Loucy (cell line): ENCODE data around the gene SUN2.

Experiments
- H2AFZ ChIP-seq: fragments of 200-600 bp; sonication (generic); 2 replicates; pipeline ENCODE4 v1.6.0; 2016; ENCODE audit warnings: antibody characterized with exemption, mild to moderate bottlenecking, low read length, moderate library complexity
- H3F3A ChIP-seq: fragments of 200-600 bp; 2 replicates; pipeline ENCODE4 v1.6.0; 2016; ENCODE audit warnings: antibody characterized with exemption, low read depth, mild to moderate bottlenecking
- H3K27me3 ChIP-seq: fragments of 200-600 bp; sonication (generic); 2 replicates; pipeline ENCODE4 v1.6.1; 2014; ENCODE audit warnings: low read length, mild to moderate bottlenecking; ENCODE audit not compliant: insufficient read depth, poor library complexity, severe bottlenecking
- H3K36me3 ChIP-seq: fragments of 200-600 bp; sonication (generic); 2 replicates; pipeline ENCODE4 v1.6.1; 2016; ENCODE audit warnings: low read length; ENCODE audit not compliant: insufficient read depth
- H3K4me1 ChIP-seq: fragments of 200-600 bp; sonication (generic); 2 replicates; pipeline ENCODE4 v1.5.1; 2014; ENCODE audit warnings: low read length, mild to moderate bottlenecking; ENCODE audit not compliant: insufficient read depth, poor library complexity, severe bottlenecking
- H3K4me2 ChIP-seq: fragments of 200-600 bp; sonication (generic); 2 replicates; pipeline ENCODE4 v1.6.0; 2014; ENCODE audit warnings: antibody characterized with exemption, low read length, low read depth, mild to moderate bottlenecking; ENCODE audit not compliant: poor library complexity, severe bottlenecking
- H3K4me3 ChIP-seq: fragments of 200-600 bp; sonication (generic); 2 replicates; pipeline ENCODE4 v1.5.1; 2014; ENCODE audit warnings: low read length, mild to moderate bottlenecking, mixed read lengths; ENCODE audit not compliant: poor library complexity, severe bottlenecking
- H3K79me2 ChIP-seq: fragments of 200-600 bp; sonication (generic); 2 replicates; pipeline ENCODE4 v1.6.1; 2014; ENCODE audit warnings: low read length; ENCODE audit not compliant: insufficient read depth
- H3K9ac ChIP-seq: fragments of 200-600 bp; sonication (generic); 2 replicates; pipeline ENCODE4 v1.6.0; 2014; ENCODE audit warnings: mild to moderate bottlenecking, low read depth, low read length, moderate library complexity; ENCODE audit not compliant: poor library complexity, severe bottlenecking
- H3K9me2 ChIP-seq: fragments of 200-600 bp; sonication (generic); replicated peaks from 2 replicates; pipeline ENCODE4 v1.6.1; 2016; ENCODE audit warnings: low read depth, low read length, mixed read lengths
- H3K9me3 ChIP-seq: fragments of 200-600 bp; sonication (generic); 2 replicates; pipeline ENCODE4 v1.6.1; 2014; ENCODE audit warnings: mild to moderate bottlenecking, antibody characterized with exemption, low read length, low read depth; ENCODE audit not compliant: insufficient read depth
- H4K20me1 ChIP-seq: fragments of 200-600 bp; sonication (generic); 2 replicates; pipeline ENCODE4 v1.6.0; 2014; ENCODE audit warnings: antibody characterized with exemption, low read length, mild to moderate bottlenecking; ENCODE audit not compliant: insufficient read depth, poor library complexity, severe bottlenecking
- EZH2phosphoT487 ChIP-seq: fragments of 200-600 bp; IDR thresholded peaks from 2 replicates; pipeline ENCODE4 v1.6.1; 2018; ENCODE audit warnings: antibody characterized with exemption, mild to moderate bottlenecking, moderate library complexity, borderline replicate concordance
- TF ChIP-seq, protein P1 (sequence below): fragments of 200-600 bp; sonication (generic); conservative IDR thresholded peaks from 2 replicates; pipeline ENCODE4 v1.5.1; 2014; ENCODE audit warnings: mild to moderate bottlenecking, antibody characterized with exemption, low read length

SUN2 gene

DNA sequence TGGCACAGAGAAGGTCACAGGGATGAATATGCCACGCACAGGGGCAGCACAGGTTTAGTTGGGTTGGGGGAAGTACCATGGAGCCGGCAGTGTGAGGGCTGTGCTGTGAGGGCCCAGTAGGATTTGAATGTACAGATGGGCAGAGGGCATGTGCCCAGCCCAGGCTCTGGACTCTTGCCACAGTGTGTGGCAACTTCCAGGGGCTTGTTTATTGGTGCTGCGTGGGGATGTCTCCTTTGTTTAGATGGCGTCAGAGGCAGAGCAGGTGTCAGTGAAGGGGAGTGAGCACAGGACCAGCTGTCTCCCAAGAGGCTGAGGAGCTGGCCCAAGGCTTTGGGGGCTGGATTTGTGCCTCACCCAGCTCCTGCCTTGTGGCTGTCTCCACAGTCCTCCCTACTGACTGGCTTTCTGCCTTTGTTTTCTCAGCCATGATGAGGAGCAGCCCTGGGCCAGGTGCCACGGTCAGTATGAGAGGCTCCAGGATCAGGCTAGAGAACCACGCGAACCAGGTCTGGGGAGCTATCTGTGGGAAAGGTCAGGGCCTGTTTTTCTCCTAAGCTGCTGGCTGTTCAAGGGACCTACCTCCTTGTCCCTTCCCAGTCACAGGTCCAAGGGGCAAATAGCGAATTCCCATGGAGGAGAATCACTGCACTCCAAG lies 21.9 kb downstream of the SUN2 start:
- no peak overlapping the region for H3K9ac ChIP-seq
- no peaks in the 10 kb centered on the region for H3K9me2 ChIP-seq
- H3F3A ChIP-seq = no peaks in the 10 kb centered on the region
- peaks cover 82% of the 10 kb centered on the region; the same call in 1 of the 2 replicates for H3K36me3 ChIP-seq
- H3K9me3 ChIP-seq = no peaks in the 10 kb centered on the region
- no peak overlapping the region for H3K4me3 ChIP-seq
- no peak for TF ChIP-seq EZH2phosphoT487
- TF ChIP-seq, protein P1, sequence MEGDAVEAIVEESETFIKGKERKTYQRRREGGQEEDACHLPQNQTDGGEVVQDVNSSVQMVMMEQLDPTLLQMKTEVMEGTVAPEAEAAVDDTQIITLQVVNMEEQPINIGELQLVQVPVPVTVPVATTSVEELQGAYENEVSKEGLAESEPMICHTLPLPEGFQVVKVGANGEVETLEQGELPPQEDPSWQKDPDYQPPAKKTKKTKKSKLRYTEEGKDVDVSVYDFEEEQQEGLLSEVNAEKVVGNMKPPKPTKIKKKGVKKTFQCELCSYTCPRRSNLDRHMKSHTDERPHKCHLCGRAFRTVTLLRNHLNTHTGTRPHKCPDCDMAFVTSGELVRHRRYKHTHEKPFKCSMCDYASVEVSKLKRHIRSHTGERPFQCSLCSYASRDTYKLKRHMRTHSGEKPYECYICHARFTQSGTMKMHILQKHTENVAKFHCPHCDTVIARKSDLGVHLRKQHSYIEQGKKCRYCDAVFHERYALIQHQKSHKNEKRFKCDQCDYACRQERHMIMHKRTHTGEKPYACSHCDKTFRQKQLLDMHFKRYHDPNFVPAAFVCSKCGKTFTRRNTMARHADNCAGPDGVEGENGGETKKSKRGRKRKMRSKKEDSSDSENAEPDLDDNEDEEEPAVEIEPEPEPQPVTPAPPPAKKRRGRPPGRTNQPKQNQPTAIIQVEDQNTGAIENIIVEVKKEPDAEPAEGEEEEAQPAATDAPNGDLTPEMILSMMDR = no peak
- no peaks in the 10 kb centered on the region for H3K4me1 ChIP-seq
- no peak overlapping the region for H3K4me2 ChIP-seq
- H2AFZ ChIP-seq = no peak overlapping the region
- peaks cover 3% of the 10 kb centered on the region for H4K20me1 ChIP-seq
- H3K79me2 ChIP-seq = no peaks in the 10 kb centered on the region
- H3K27me3 ChIP-seq = no peaks in the 10 kb centered on the region

GRCh38 chr22:38733329-38733723 lies 22.5 kb downstream of the SUN2 start:
- H3K4me2 ChIP-seq = no peak overlapping the region
- H3K9ac ChIP-seq = no peak overlapping the region
- H3K79me2 ChIP-seq = no peaks in the 10 kb centered on the region
- no peak for TF ChIP-seq EZH2phosphoT487
- TF ChIP-seq, protein P1 = peak; percentile 90
- no peaks in the 10 kb centered on the region for H3K27me3 ChIP-seq
- H3K36me3 ChIP-seq = peaks cover 82% of the 10 kb centered on the region; the same call in 1 of the 2 replicates
- H3K9me3 ChIP-seq = no peaks in the 10 kb centered on the region
- no peak overlapping the region for H2AFZ ChIP-seq
- H3K4me3 ChIP-seq = no peak overlapping the region
- no peaks in the 10 kb centered on the region for H3F3A ChIP-seq
- H3K9me2 ChIP-seq = no peaks in the 10 kb centered on the region
- H3K4me1 ChIP-seq = no peaks in the 10 kb centered on the region
- H4K20me1 ChIP-seq = peaks cover 3% of the 10 kb centered on the region

DNA sequence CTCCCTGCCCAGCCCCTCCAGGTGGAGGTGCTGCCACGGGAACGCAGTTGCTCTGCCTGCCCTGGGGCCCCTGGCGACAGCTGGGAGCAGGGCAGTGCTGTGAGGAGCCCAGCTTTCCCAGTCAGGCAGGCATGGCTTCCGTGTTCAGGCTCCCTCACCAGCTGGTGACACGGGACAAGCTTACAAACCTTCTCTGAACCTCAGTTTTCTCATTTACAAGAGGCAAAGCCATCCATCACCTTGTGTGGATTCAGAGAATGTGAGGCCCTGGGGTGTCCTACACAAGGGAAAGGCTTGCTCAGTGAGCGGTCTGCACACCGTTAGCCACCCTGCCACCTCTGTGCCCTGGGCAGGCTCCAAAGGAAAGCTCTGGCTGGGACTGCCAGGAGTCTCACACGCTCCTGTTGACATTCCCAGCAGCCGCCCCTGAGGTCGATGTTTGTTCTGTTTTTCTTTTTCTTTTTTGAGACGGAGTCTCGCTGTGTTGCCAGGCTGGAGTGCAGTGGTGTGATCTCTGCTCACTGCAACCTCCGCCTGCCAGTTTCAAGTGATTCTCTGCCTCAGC lies 23.5 kb downstream of the SUN2 start:
- Histone ChIP-seq H3K4me1 (no peaks in the 10 kb centered on the region), H3K4me3 (no peak overlapping the region), H3K4me2 (no peak overlapping the region), H3K9ac (no peak overlapping the region), H4K20me1 (peaks cover 3% of the 10 kb centered on the region), H3F3A (no peaks in the 10 kb centered on the region), H3K9me3 (no peaks in the 10 kb centered on the region), H3K9me2 (no peaks in the 10 kb centered on the region), H2AFZ (no peak overlapping the region), H3K79me2 (no peaks in the 10 kb centered on the region), H3K27me3 (no peaks in the 10 kb centered on the region), H3K36me3 (peaks cover 82% of the 10 kb centered on the region; the same call in 1 of the 2 replicates)
- TF ChIP-seq EZH2phosphoT487 = no peak
- TF ChIP-seq, protein P1 = no peak
